Measurements from ENCODE around the gene IGFBP5.

Gene IGFBP5

DNA sequence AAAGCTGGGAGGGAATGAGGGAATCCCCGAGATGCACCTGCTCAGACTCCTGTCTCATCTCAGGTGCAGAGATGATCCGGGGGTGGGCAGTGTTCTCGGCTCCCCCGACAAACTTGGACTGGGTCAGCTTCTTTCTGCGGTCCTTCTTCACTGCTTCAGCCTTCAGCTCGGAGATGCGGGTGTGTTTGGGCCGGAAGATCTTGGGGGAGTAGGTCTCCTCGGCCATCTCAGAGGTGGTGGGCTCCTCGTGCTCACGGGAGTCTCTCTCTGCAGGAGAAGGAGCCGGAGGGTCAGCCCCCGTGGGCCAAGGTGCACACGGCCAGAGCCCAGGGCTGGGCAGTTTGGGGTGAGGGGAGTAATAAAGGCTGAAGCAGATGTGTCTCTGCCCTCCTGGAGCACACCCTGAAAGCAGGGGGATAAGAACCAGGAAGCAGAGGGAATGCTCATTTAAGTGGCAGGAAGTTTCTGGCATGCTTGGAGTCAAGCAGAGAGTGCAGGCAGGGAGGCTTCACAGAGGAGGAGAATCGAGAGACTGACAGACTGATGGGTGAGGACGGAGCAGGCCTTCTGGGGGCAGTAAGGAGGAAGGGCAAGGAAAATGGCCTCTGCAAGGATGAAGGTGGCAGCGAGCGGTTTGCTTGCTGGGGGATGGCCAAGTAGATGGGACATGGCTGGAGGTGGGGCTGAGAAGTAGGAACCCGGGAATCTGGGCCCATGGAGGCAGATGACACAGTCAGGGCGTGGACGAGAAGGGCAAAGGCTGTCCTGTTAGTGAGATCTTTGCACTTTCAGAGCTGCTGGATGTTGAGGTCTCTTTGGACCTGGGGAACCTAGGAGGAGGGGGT is 16.3 kb downstream of the IGFBP5 start:
- in situ Hi-C loops (cut with HindIII; ENCODE audit: low sequenced_read_pairs) = no loop called here
- TF ChIP-seq, protein P1, sequence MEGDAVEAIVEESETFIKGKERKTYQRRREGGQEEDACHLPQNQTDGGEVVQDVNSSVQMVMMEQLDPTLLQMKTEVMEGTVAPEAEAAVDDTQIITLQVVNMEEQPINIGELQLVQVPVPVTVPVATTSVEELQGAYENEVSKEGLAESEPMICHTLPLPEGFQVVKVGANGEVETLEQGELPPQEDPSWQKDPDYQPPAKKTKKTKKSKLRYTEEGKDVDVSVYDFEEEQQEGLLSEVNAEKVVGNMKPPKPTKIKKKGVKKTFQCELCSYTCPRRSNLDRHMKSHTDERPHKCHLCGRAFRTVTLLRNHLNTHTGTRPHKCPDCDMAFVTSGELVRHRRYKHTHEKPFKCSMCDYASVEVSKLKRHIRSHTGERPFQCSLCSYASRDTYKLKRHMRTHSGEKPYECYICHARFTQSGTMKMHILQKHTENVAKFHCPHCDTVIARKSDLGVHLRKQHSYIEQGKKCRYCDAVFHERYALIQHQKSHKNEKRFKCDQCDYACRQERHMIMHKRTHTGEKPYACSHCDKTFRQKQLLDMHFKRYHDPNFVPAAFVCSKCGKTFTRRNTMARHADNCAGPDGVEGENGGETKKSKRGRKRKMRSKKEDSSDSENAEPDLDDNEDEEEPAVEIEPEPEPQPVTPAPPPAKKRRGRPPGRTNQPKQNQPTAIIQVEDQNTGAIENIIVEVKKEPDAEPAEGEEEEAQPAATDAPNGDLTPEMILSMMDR (IDR thresholded peaks at IDR 0.05; ENCODE audit: low read depth, low read length, missing control alignments) = no peak
- DNase-seq (ENCODE audit: low read depth) = no peak
- H3K4me3 ChIP-seq (ENCODE audit: low read depth, low read length) = no peak overlapping the region

DNA sequence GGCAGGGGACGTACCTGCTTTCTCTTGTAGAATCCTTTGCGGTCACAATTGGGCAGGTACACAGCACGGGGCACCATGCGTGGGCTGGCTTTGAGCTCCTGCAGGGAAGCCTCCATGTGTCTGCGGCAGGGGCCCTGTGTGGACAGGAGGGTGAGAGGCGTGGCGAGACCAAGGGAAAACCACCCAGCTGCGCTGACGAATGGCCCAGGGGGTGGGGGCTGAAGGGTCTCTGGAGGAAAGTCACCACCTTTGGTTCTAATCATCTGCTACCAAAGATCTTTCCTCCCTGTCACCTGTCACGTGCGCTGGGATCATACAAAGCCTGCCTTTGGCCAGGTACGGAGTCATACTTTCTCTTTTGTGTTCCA is 17.3 kb downstream of the IGFBP5 start:
- no peak overlapping the region for H3K4me3 ChIP-seq (ENCODE audit: low read depth, low read length)
- in situ Hi-C loops (cut with HindIII; ENCODE audit: low sequenced_read_pairs) = no loop called here
- DNase-seq (ENCODE audit: low read depth) = no peak
- TF ChIP-seq, protein P1 (IDR thresholded peaks at IDR 0.05; ENCODE audit: low read depth, low read length, missing control alignments) = no peak

DNA sequence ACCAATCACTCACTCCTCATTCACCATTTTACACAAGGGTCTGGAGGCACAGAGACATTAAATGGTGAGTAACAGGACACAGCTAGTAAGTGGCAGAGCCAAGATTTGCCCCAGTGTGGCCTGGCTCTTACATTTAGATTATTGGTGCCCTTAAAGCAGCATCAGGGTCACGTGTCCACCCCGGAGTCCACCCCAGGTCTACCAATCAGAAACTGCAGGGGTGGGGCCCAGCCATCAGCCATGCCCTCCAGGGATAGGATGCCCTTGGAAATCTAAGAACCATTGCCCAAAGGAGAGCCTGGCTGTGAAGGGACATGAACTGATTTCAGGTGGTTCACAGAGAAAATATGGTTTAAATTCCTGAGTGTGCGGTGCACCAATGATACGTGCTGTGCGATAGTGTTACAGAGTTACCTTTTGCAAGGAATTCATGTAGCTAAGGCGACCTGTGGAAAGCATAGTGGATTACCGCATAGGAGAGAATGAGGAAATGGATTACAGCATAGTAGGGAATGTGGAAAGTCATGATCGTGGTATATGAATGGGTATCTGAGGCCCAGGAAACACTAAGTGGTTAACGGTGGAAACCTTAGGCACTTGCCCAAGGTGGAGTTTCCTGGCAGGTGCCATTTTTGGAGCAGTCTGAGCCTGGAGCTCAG is 17.8 kb downstream of the IGFBP5 start:
- no peak overlapping the region for H3K4me3 ChIP-seq (ENCODE audit: low read depth, low read length)
- in situ Hi-C loops (cut with HindIII; ENCODE audit: low sequenced_read_pairs) = no loop called here
- no peak for DNase-seq (ENCODE audit: low read depth)
- TF ChIP-seq, protein P1 (IDR thresholded peaks at IDR 0.05; ENCODE audit: low read depth, low read length, missing control alignments) = no peak

DNA sequence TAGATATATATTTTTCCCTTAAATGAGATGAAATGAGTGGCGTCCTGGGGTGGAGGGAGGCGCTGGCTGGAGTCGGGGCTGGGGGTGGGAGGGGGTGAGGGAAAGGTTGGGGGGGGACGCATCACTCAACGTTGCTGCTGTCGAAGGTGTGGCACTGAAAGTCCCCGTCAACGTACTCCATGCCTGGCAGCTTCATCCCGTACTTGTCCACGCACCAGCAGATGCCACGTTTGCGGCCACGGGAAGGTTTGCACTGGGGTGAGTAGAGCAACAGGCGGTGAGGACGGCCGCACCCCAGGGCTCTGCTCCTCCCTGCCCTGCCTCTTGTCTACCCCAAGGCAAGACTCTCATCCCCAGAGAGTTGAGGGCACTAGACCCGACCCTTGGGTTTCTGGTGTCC is 18.7 kb downstream of the IGFBP5 start:
- in situ Hi-C loops (cut with HindIII; ENCODE audit: low sequenced_read_pairs) = no loop called here
- no peak overlapping the region for H3K4me3 ChIP-seq (ENCODE audit: low read depth, low read length)
- TF ChIP-seq, protein P1 (IDR thresholded peaks at IDR 0.05; ENCODE audit: low read depth, low read length, missing control alignments) = no peak
- DNase-seq (ENCODE audit: low read depth) = no peak

DNA sequence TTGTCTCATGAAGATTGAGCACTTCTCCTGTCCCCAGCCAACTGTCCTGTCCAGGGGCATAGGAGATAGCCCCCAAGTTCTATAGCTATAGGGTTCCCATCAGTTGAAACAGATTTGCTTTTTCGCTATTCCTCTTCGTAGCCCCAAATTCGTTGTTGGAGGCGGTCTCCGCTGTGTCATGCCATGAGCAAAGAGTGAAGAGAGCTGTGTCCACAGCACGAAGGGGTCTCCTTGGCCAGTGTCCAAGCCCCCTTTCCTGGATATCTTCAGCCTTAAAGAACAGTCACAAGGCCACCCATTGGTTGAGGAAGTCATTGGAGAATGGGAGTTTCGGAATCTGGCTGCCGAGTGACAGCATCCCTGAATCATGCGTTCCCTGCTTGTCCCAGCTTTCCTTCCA is 21.0 kb downstream of the IGFBP5 start:
- TF ChIP-seq, protein P1 (IDR thresholded peaks at IDR 0.05; ENCODE audit: low read depth, low read length, missing control alignments) = no peak
- H3K4me3 ChIP-seq (ENCODE audit: low read depth, low read length) = no peak overlapping the region
- in situ Hi-C loops (cut with HindIII; ENCODE audit: low sequenced_read_pairs) = no loop called here
- no peak for DNase-seq (ENCODE audit: low read depth)

DNA sequence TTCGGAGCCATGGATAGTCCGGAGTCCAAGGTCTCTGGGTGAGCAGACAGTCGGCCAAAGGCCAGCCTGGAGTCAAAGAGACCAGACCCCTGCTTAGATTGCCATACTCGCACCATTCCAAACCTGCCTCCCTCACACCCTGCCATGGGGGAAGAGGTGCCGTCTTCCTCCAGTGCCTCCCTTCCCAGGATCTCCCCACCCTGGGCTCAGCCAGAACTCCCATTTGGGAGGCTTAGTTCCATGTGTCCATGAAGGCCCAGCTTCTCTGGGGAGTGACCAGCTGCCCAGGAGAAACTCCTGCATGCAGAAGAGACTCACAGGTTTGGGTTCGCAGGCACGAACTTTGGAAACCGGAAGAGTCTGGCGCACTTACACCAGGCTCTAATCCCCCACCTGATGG is 21.7 kb downstream of the IGFBP5 start:
- H3K4me3 ChIP-seq (ENCODE audit: low read depth, low read length) = no peak overlapping the region
- in situ Hi-C loops (cut with HindIII; ENCODE audit: low sequenced_read_pairs) = no loop called here
- TF ChIP-seq, protein P1 (IDR thresholded peaks at IDR 0.05; ENCODE audit: low read depth, low read length, missing control alignments) = no peak
- no peak for DNase-seq (ENCODE audit: low read depth)
